Skin epidermis (tissue), 12 donors: ENCODE measurements around the gene ENOX1.

ENCODE experiments used
- H3K27ac ChIP-seq, 21 experiments: fragments of 200-600 bp; sonication (generic) in 11 of 21; one replicate each; pipeline ENCODE4 v1.5.0; 2020; ENCODE audit warnings: mild to moderate bottlenecking in 3 of 21, inconsistent platforms in 2 of 21, moderate library complexity in 2 of 21
- H3K4me3 ChIP-seq, 7 experiments: fragments of 200-600 bp; sonication (generic) in 2 of 7; one replicate each; pipeline ENCODE4 v1.5.0; 2020; ENCODE audit warnings: inconsistent platforms in 2 of 7, mild to moderate bottlenecking in 2 of 7, moderate library complexity in 1 of 7

ENOX1 gene

GRCh38 chr13:43757266-43757665 lies 29.5 kb downstream of the ENOX1 start:
- no peak overlapping the region for H3K4me3 ChIP-seq
- no peak overlapping the region for H3K27ac ChIP-seq

GRCh38 chr13:43755844-43756243 lies 30.9 kb downstream of the ENOX1 start:
- H3K4me3 ChIP-seq, result no peak overlapping the region

GRCh38 chr13:43751624-43752023 lies 35.1 kb downstream of the ENOX1 start:
- H3K27ac ChIP-seq, result no peak overlapping the region
- no peak overlapping the region for H3K4me3 ChIP-seq

More at GRCh38 chr13:43755844-43756243, 30.9 kb downstream of the ENOX1 start:
- H3K27ac ChIP-seq, result no peak overlapping the region

- no peak overlapping the region for H3K27ac ChIP-seq
These were observed 37.3 kb downstream of the ENOX1 start for GRCh38 chr13:43749503-43749902.

GRCh38 chr13:43744261-43745031 lies 42.3 kb downstream of the ENOX1 start:
- no peak overlapping the region for H3K27ac ChIP-seq
- H3K4me3 ChIP-seq, result no peak overlapping the region

More at GRCh38 chr13:43749503-43749902, 37.3 kb downstream of the ENOX1 start:
- no peak overlapping the region for H3K4me3 ChIP-seq

GRCh38 chr13:43742911-43743310 lies 43.9 kb downstream of the ENOX1 start:
- no peak overlapping the region for H3K27ac ChIP-seq
- H3K4me3 ChIP-seq, result no peak overlapping the region

GRCh38 chr13:43737392-43737923 lies 49.3 kb downstream of the ENOX1 start:
- no peak overlapping the region for H3K4me3 ChIP-seq
- no peak overlapping the region for H3K27ac ChIP-seq

- Histone ChIP-seq H3K27ac (no peak overlapping the region), H3K4me3 (no peak overlapping the region)
These were observed 54.0 kb downstream of the ENOX1 start for GRCh38 chr13:43732726-43733125.

- Histone ChIP-seq H3K27ac (no peak overlapping the region), H3K4me3 (no peak overlapping the region)
These were observed 55.5 kb downstream of the ENOX1 start for GRCh38 chr13:43731296-43731695.

GRCh38 chr13:43730642-43731041 lies 56.1 kb downstream of the ENOX1 start:
- H3K4me3 ChIP-seq, result no peak overlapping the region
- H3K27ac ChIP-seq, result no peak overlapping the region

- no peak overlapping the region for H3K27ac ChIP-seq
- no peak overlapping the region for H3K4me3 ChIP-seq
These were observed 58.4 kb downstream of the ENOX1 start for GRCh38 chr13:43728421-43728820.

GRCh38 chr13:43727856-43728255 lies 58.9 kb downstream of the ENOX1 start:
- Histone ChIP-seq H3K27ac (no peak overlapping the region), H3K4me3 (no peak overlapping the region)

GRCh38 chr13:43725460-43725859 lies 61.3 kb downstream of the ENOX1 start:
- no peak overlapping the region for H3K27ac ChIP-seq
- no peak overlapping the region for H3K4me3 ChIP-seq

- Histone ChIP-seq H3K4me3 (no peak overlapping the region), H3K27ac (no peak overlapping the region)
These were observed 65.9 kb downstream of the ENOX1 start for GRCh38 chr13:43720780-43721397.

GRCh38 chr13:43698758-43699157 lies 88.0 kb downstream of the ENOX1 start:
- Histone ChIP-seq H3K4me3 (no peak overlapping the region), H3K27ac (no peak overlapping the region)

GRCh38 chr13:43698009-43698408 lies 88.8 kb downstream of the ENOX1 start:
- no peak overlapping the region for H3K27ac ChIP-seq
- no peak overlapping the region for H3K4me3 ChIP-seq

GRCh38 chr13:43697323-43697722 lies 89.4 kb downstream of the ENOX1 start:
- no peak overlapping the region for H3K4me3 ChIP-seq
- H3K27ac ChIP-seq, result no peak overlapping the region

- no peak overlapping the region for H3K27ac ChIP-seq
- H3K4me3 ChIP-seq, result no peak overlapping the region
These were observed 92.6 kb downstream of the ENOX1 start for GRCh38 chr13:43694146-43694664.

- Histone ChIP-seq H3K27ac (no peak overlapping the region), H3K4me3 (no peak overlapping the region)
These were observed 93.1 kb downstream of the ENOX1 start for GRCh38 chr13:43693639-43694038.

- Histone ChIP-seq H3K4me3 (no peak overlapping the region), H3K27ac (no peak overlapping the region)
These were observed 98.4 kb downstream of the ENOX1 start for GRCh38 chr13:43688227-43688907.
